WERI-Rb-1 (cell line): Measurements from ENCODE around the gene PPAT.
"Not testable (repeated sequence)": the region's sequence is repeated elsewhere in the genome, so short reads cannot be mapped to it uniquely, and the experiment has no call there.

ENCODE experiments used
- DNase-seq: peaks from one replicate; pipeline ENCODE4 v3.0.0-alpha.2; 2020
- H3K27ac ChIP-seq: fragments of 250-450 bp; sonication (Bioruptor Pico); 2 replicates; pipeline ENCODE4 v1.5.1; 2020; ENCODE audit warnings: mild to moderate bottlenecking, moderate library complexity
- H3K27me3 ChIP-seq: fragments of 250-450 bp; sonication (Bioruptor Pico); 2 replicates; pipeline ENCODE4 v1.5.1; 2021; ENCODE audit warnings: mild to moderate bottlenecking, low read depth, moderate library complexity; ENCODE audit not compliant: insufficient read depth, severe bottlenecking
- H3K36me3 ChIP-seq: fragments of 250-450 bp; sonication (Bioruptor Pico); 2 replicates; pipeline ENCODE4 v1.5.1; 2020; ENCODE audit warnings: mild to moderate bottlenecking, moderate library complexity
- H3K4me3 ChIP-seq: 2 replicates; pipeline ENCODE4 v1.5.1; 2011; ENCODE audit warnings: low read depth, mild to moderate bottlenecking, control low read depth, low read length
- H3K9me3 ChIP-seq: fragments of 250-450 bp; sonication (Bioruptor Pico); 2 replicates; pipeline ENCODE4 v1.5.1; 2021; ENCODE audit warnings: mild to moderate bottlenecking, moderate library complexity; ENCODE audit not compliant: severe bottlenecking
- CTCF ChIP-seq: IDR thresholded peaks from 2 replicates; pipeline ENCODE4 v1.5.1; 2011; ENCODE audit warnings: low read depth, mild to moderate bottlenecking, control low read depth, inconsistent platforms, low read length

PPAT gene

GRCh38 chr4:56463711-56464110 is 28.3 kb upstream of the PPAT start:
- DNase-seq: no peak
- Histone ChIP-seq H3K27me3 (no peaks in the 10 kb centered on the region), H3K9me3 (no peaks in the 10 kb centered on the region), H3K27ac (no peak overlapping the region), H3K4me3 (no peak overlapping the region), H3K36me3 (peaks cover 48% of the 10 kb centered on the region)
- TF ChIP-seq CTCF: no peak

GRCh38 chr4:56462157-56462556 is 26.7 kb upstream of the PPAT start:
- no peak overlapping the region for H3K27ac ChIP-seq
- DNase-seq: no peak
- H3K36me3 ChIP-seq: peaks cover 60% of the 10 kb centered on the region
- H3K27me3 ChIP-seq: no peaks in the 10 kb centered on the region
- no peak overlapping the region for H3K4me3 ChIP-seq
- no peaks in the 10 kb centered on the region for H3K9me3 ChIP-seq
- TF ChIP-seq CTCF: no peak

GRCh38 chr4:56460085-56460484 is 24.7 kb upstream of the PPAT start:
- no peaks in the 10 kb centered on the region for H3K27me3 ChIP-seq
- no peak for TF ChIP-seq CTCF
- H3K9me3 ChIP-seq: no peaks in the 10 kb centered on the region
- no peak for DNase-seq
- no peak overlapping the region for H3K27ac ChIP-seq
- peaks cover 80% of the 10 kb centered on the region for H3K36me3 ChIP-seq
- no peak overlapping the region for H3K4me3 ChIP-seq

GRCh38 chr4:56450342-56450741 is 14.9 kb upstream of the PPAT start:
- no peak for TF ChIP-seq CTCF
- no peak for DNase-seq
- no peaks in the 10 kb centered on the region for H3K9me3 ChIP-seq
- H3K27ac ChIP-seq: no peak overlapping the region
- peaks cover 89% of the 10 kb centered on the region for H3K36me3 ChIP-seq
- no peaks in the 10 kb centered on the region for H3K27me3 ChIP-seq
- no peak overlapping the region for H3K4me3 ChIP-seq

- H3K27me3 ChIP-seq, H3K4me3 ChIP-seq, DNase-seq, H3K27ac ChIP-seq, H3K9me3 ChIP-seq: not testable (repeated sequence)
- H3K36me3 ChIP-seq: peaks cover 89% of the 10 kb centered on the region
Measured at GRCh38 chr4:56449475-56449874, 14.1 kb upstream of the PPAT start.

GRCh38 chr4:56448301-56448700 is 12.9 kb upstream of the PPAT start:
- H3K27ac ChIP-seq: no peak overlapping the region
- TF ChIP-seq CTCF: no peak
- H3K27me3 ChIP-seq: no peaks in the 10 kb centered on the region
- peaks cover 88% of the 10 kb centered on the region for H3K36me3 ChIP-seq
- H3K4me3 ChIP-seq: no peak overlapping the region
- no peaks in the 10 kb centered on the region for H3K9me3 ChIP-seq
- no peak for DNase-seq
